Calu3 (cell line): Measurements from ENCODE around the gene PRDM12. TPM values are rescaled to one million over a fixed set of nuclear protein-coding genes. Genes with fewer than 3 reads are reported as not detected.

ENCODE experiments used
- BruUV-seq: library from RNA; stranded (reverse); fragments of 400-500 nt; replicated peaks from 2 replicates; lab custom pipeline; 2021; lab: Mats Ljungman, UMichigan
- CTCF ChIA-PET: fragments of 300-600 bp; sonication (Branson Sonifier 250); formaldehyde crosslinking; loops from one replicate; lab custom pipeline; 2022; ENCODE audit warnings: antibody characterized with exemption; lab: Charles Lee
- DNase-seq: peaks from one replicate; pipeline ENCODE4 v3.0.0; 2022
- H3K27ac Mint-ChIP-seq: one replicate; pipeline ENCODE4 v1.8.0; 2022; ENCODE audit warnings: mixed read lengths; ENCODE audit not compliant: unreplicated experiment
- H3K27me3 Mint-ChIP-seq: one replicate; pipeline ENCODE4 v1.8.0; 2022; ENCODE audit warnings: mixed read lengths; ENCODE audit not compliant: unreplicated experiment
- H3K36me3 Mint-ChIP-seq: one replicate; pipeline ENCODE4 v1.8.0; 2022; ENCODE audit warnings: mild to moderate bottlenecking, moderate library complexity, mixed read lengths; ENCODE audit not compliant: insufficient read depth, unreplicated experiment
- H3K4me1 Mint-ChIP-seq: one replicate; pipeline ENCODE4 v1.8.0; 2022; ENCODE audit warnings: mild to moderate bottlenecking, low read depth, mixed read lengths; ENCODE audit not compliant: unreplicated experiment
- H3K4me3 Mint-ChIP-seq: one replicate; pipeline ENCODE4 v1.8.0; 2022; ENCODE audit warnings: mild to moderate bottlenecking, low read depth, moderate library complexity, mixed read lengths; ENCODE audit not compliant: unreplicated experiment
- H3K9me3 Mint-ChIP-seq: one replicate; pipeline ENCODE4 v1.8.0; 2022; ENCODE audit warnings: low read depth, mixed read lengths; ENCODE audit not compliant: unreplicated experiment
- CTCF ChIP-seq: fragments of 200-600 bp; IDR thresholded peaks from one replicate; pipeline ENCODE4 v1.8.0; 2022; ENCODE audit warnings: antibody characterized with exemption; ENCODE audit not compliant: unreplicated experiment
- intact Hi-C: fragments of 100-400 bp; cut with micrococcal nuclease; formaldehyde crosslinking; loops from one replicate; pipeline ENCODE4 v1.10.0; 2022; ENCODE audit not compliant: unreplicated experiment
- total RNA-seq: library from RNA; stranded (reverse); gene quantifications from 2 replicates; pipeline ENCODE4 v1.2.3, GENCODE V29; 2022

Gene PRDM12
- total RNA-seq, 1 experiment from 2014 or later = not detected

GRCh38 chr9:130626249-130626996 is 38.0 kb upstream of the PRDM12 start:
- TF ChIP-seq CTCF = no peak
- Mint-ChIP-seq H3K4me3 (no peak overlapping the region), H3K27me3 (no peaks in the 10 kb centered on the region), H3K27ac (no peak overlapping the region), H3K9me3 (no peaks in the 10 kb centered on the region), H3K4me1 (no peaks in the 10 kb centered on the region), H3K36me3 (peaks cover 24% of the 10 kb centered on the region)
- intact Hi-C loops = no loop called here
- CTCF ChIA-PET = no interaction called here
- no peak for DNase-seq
- no TSS peak for BruUV-seq

- intact Hi-C loops = no loop called here
- no peaks in the 10 kb centered on the region for H3K27me3 Mint-ChIP-seq
- no peak for DNase-seq
- no peak overlapping the region for H3K27ac Mint-ChIP-seq
- CTCF ChIA-PET = no interaction called here
- H3K36me3 Mint-ChIP-seq = peaks cover 24% of the 10 kb centered on the region
- H3K4me1 Mint-ChIP-seq = no peaks in the 10 kb centered on the region
- no TSS peak for BruUV-seq
- no peak for TF ChIP-seq CTCF
- H3K9me3 Mint-ChIP-seq = no peaks in the 10 kb centered on the region
- no peak overlapping the region for H3K4me3 Mint-ChIP-seq
Measured at GRCh38 chr9:130627051-130627450, 37.3 kb upstream of the PRDM12 start.

- no peak overlapping the region for H3K4me3 Mint-ChIP-seq
- intact Hi-C loops = no loop called here
- no peaks in the 10 kb centered on the region for H3K27me3 Mint-ChIP-seq
- BruUV-seq = no TSS peak
- H3K36me3 Mint-ChIP-seq = peaks cover 23% of the 10 kb centered on the region
- TF ChIP-seq CTCF = no peak
- no peaks in the 10 kb centered on the region for H3K4me1 Mint-ChIP-seq
- no peak for DNase-seq
- H3K27ac Mint-ChIP-seq = no peak overlapping the region
- CTCF ChIA-PET = no interaction called here
- no peaks in the 10 kb centered on the region for H3K9me3 Mint-ChIP-seq
Measured at GRCh38 chr9:130627896-130628792, 36.2 kb upstream of the PRDM12 start.

- DNase-seq = no peak
- intact Hi-C loops = no loop called here
- H3K4me3 Mint-ChIP-seq = no peak overlapping the region
- H3K4me1 Mint-ChIP-seq = no peaks in the 10 kb centered on the region
- H3K27me3 Mint-ChIP-seq = no peaks in the 10 kb centered on the region
- no peak overlapping the region for H3K27ac Mint-ChIP-seq
- TF ChIP-seq CTCF = no peak
- H3K9me3 Mint-ChIP-seq = no peaks in the 10 kb centered on the region
- CTCF ChIA-PET = no interaction called here
- no TSS peak for BruUV-seq
- peaks cover 13% of the 10 kb centered on the region for H3K36me3 Mint-ChIP-seq
Measured at GRCh38 chr9:130629443-130630070, 34.8 kb upstream of the PRDM12 start.
